ENCODE results near the gene CORO1C. TPM values are rescaled to one million over a fixed set of nuclear protein-coding genes. Genes with fewer than 3 reads are reported as not detected.

CORO1C gene
- total and polyA plus RNA-seq, 4 donors = 23.2 to 58.6 (median 41.9) TPM

DNA sequence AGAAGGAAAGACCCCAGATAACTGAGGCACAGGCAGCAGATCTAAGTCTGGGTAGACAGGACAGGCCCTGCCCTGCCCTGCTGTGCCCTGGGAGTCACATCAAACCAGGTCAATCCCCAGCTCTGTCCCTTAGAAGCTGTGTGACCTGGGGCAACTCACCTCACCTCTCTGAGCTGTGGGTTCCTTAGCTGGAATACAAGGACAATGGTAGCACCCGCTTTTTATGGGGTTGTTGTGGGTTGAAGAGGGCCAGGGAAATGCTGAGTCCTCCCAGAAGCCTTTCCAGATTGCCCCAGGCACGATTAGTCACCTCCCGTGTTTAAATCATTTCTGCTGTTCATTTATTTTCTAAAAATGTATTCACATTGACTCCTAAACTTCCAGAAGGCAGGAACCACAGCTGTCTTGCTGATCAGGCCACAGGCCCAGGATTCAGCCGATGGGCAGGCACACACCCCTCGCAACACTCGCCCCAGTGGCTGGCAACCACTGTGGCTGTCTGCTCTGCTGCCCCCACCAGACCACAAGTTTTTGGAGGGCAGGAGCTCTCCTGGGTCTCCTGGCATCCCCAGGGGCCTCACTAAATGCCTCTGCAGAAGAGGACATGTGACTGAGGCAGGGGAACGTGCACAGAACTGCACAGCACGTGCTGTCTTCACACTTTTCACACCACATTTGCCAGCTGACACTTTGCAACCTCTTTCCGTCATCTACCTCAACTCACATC, 100.7 kb downstream of the CORO1C start:
- no peak for DNase-seq (ENCODE audit: low spot score)
- 68% methylated on average over 9 of the region's 9 CpGs for WGBS

More for the DNA sequence above, 100.7 kb downstream of the CORO1C start:
- peaks cover 0 to 2% (median 0%) of the 10 kb centered on the region in 4 donors for H3K4me1 ChIP-seq (ENCODE audit: control insufficient read depth in 4 of 4, insufficient read depth in 4 of 4, low read length in 3 of 4)
- H3K36me3 ChIP-seq (ENCODE audit: control insufficient read depth in 4 of 4, insufficient read depth in 3 of 4, low read depth in 1 of 4, low read length in 3 of 4) = no peaks in the 10 kb centered on the region
- no peak overlapping the region for H3K4me3 ChIP-seq (ENCODE audit: low read depth in 1 of 3, low read length in 3 of 3)
- H3K27me3 ChIP-seq (ENCODE audit: control insufficient read depth in 4 of 4, insufficient read depth in 4 of 4, low read length in 3 of 4) = no peaks in the 10 kb centered on the region
- peak overlapping the region in 1 of 2 donors; percentile 22 for H3K27ac ChIP-seq (ENCODE audit: low read depth in 1 of 2, low read length in 2 of 2)
- TF ChIP-seq RXRA (IDR thresholded peaks at IDR 0.05) (no peak), EGR1 (IDR thresholded peaks at IDR 0.05; ENCODE audit: low read depth in 2 of 2) (no peak), FOXA1 (IDR thresholded peaks at IDR 0.05) (no peak), RAD21 (IDR thresholded peaks at IDR 0.05) (no peak), SP1 (IDR thresholded peaks at IDR 0.05) (no peak), CTCF (IDR thresholded peaks at IDR 0.05; ENCODE audit: low read depth, low read length, missing input control) (no peak), ZBTB33 (IDR thresholded peaks at IDR 0.05) (no peak), HNF4G (IDR thresholded peaks at IDR 0.05) (no peak), FOXA2 (IDR thresholded peaks at IDR 0.05) (no peak), YY1 (IDR thresholded peaks at IDR 0.05) (no peak), GABPA (IDR thresholded peaks at IDR 0.05 in 1 of 2, conservative IDR thresholded peaks at IDR 0.05 in 1 of 2) (no peak), REST (IDR thresholded peaks at IDR 0.05) (no peak)
- TF ChIP-seq, protein P1, sequence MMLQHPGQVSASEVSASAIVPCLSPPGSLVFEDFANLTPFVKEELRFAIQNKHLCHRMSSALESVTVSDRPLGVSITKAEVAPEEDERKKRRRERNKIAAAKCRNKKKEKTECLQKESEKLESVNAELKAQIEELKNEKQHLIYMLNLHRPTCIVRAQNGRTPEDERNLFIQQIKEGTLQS (IDR thresholded peaks at IDR 0.05) = no peak
- no peak overlapping the region for H3K9ac ChIP-seq (ENCODE audit: low read depth in 1 of 2, low read length in 2 of 2)
- no peaks in the 10 kb centered on the region for H3K9me3 ChIP-seq (ENCODE audit: control insufficient read depth in 4 of 4, low read length in 3 of 4)

All from liver (tissue), 9 donors.